K562 (cell line): ENCODE measurements around the gene ERH. TPM values are rescaled to one million over a fixed set of nuclear protein-coding genes. Genes with fewer than 3 reads are reported as not detected.

Experiments
- ATAC-seq: fragments of 200-7000 bp; cut with Tn5 transposase; 3 replicates; pipeline ENCODE4 v1.9.1; 2020; ENCODE audit warnings: moderate library complexity
- BruUV-seq: library from RNA; stranded (reverse); fragments of 400-500 nt; replicated peaks from 2 replicates; lab custom pipeline; 2021; lab: Mats Ljungman, UMichigan
- CTCF ChIA-PET: fragments of 300-600 bp; formaldehyde crosslinking; extraction: SDS; loops from one replicate; lab custom pipeline; 2021; ENCODE audit warnings: low intra/inter-chr PET ratio; lab: Yijun Ruan, JAX
- POLR2A ChIA-PET: fragments of 300-600, 350-650 bp; sonication (Branson Sonifier 250); formaldehyde crosslinking; extraction: SDS; loops from one replicate; lab custom pipeline; 2021; ENCODE audit warnings: antibody characterized with exemption, inconsistent platforms; lab: Yijun Ruan, JAX
- DNase-seq, 4 experiments: peaks; one replicate each; pipeline versions ENCODE4 v3.0.0 to v3.0.0-alpha.2; 2011 to 2018; ENCODE audit warnings: low spot score in 3 of 4, mixed read lengths in 3 of 4; ENCODE audit errors: extremely low read depth in 1 of 4
- FAIRE-seq: peaks from 2 replicates; lab custom pipeline; 2011; peaks lifted over from hg19 to GRCh38; lab: Jason Lieb, UNC
- H2AFZ ChIP-seq: 2 replicates; pipeline ENCODE4 v1.6.0; 2011; ENCODE audit warnings: low read depth, low read length, control low read depth, inconsistent platforms
- H3K27ac ChIP-seq: fragments of 200-600 bp; 3 replicates; pipeline ENCODE4 v1.8.0; 2011; ENCODE audit warnings: low read depth, mild to moderate bottlenecking, control low read depth, inconsistent platforms, low read length, moderate library complexity, mixed read lengths; ENCODE audit errors: extremely low read depth
- H3K27me3 ChIP-seq, 2 experiments: fragments of 300-600 bp in 1 of 2; 2 replicates in 1 of 2; 3 replicates in 1 of 2; pipeline versions ENCODE4 v1.6.0 to v1.8.0; 2011; ENCODE audit warnings: inconsistent platforms in 2 of 2, low read length in 2 of 2, mild to moderate bottlenecking in 1 of 2, mixed read lengths in 1 of 2, moderate library complexity in 1 of 2; ENCODE audit not compliant: control insufficient read depth in 2 of 2, insufficient read depth in 2 of 2
- H3K36me3 ChIP-seq: fragments of 300-600 bp; 3 replicates; pipeline ENCODE4 v1.8.0; 2011; ENCODE audit warnings: mild to moderate bottlenecking, low read length, inconsistent platforms; ENCODE audit not compliant: control insufficient read depth, insufficient read depth
- H3K4me1 ChIP-seq, 2 experiments: fragments of 200-600 bp in 1 of 2; replicated peaks in 1 of 2; 2 replicates in 1 of 2; 3 replicates in 1 of 2; pipeline versions ENCODE4 v1.5.1 to v1.8.0; 2011; ENCODE audit warnings: inconsistent platforms in 2 of 2, low read length in 2 of 2, mild to moderate bottlenecking in 1 of 2, mixed read lengths in 1 of 2, moderate library complexity in 1 of 2; ENCODE audit not compliant: control insufficient read depth in 2 of 2, insufficient read depth in 2 of 2
- H3K4me2 ChIP-seq: 2 replicates; pipeline ENCODE4 v1.6.1; 2011; ENCODE audit warnings: low read length, control low read depth, inconsistent platforms, mixed read lengths; ENCODE audit not compliant: insufficient read depth
- H3K4me3 ChIP-seq: fragments of 200-600 bp; sonication (generic), shearing (Covaris generic); 2 replicates; pipeline ENCODE4 v1.5.1; 2016; ENCODE audit warnings: control low read depth, inconsistent platforms
- H3K79me2 ChIP-seq: fragments of 200-600 bp; 3 replicates; pipeline ENCODE4 v1.8.0; 2011; ENCODE audit warnings: low read length, inconsistent platforms; ENCODE audit not compliant: control insufficient read depth, insufficient read depth
- H3K9ac ChIP-seq, 2 experiments: 2 replicates each; pipeline versions ENCODE4 v1.6.0 to v1.6.1; 2011; ENCODE audit warnings: low read depth in 2 of 2, low read length in 2 of 2, control low read depth in 1 of 2, inconsistent platforms in 1 of 2, mild to moderate bottlenecking in 1 of 2, mixed read lengths in 1 of 2; ENCODE audit not compliant: insufficient read depth in 1 of 2
- H3K9me1 ChIP-seq: one replicate; pipeline ENCODE4 v1.6.0; 2011; ENCODE audit warnings: inconsistent platforms, mild to moderate bottlenecking, low read length, moderate library complexity; ENCODE audit not compliant: control insufficient read depth, insufficient read depth
- H3K9me3 ChIP-seq: replicated peaks from 2 replicates; pipeline ENCODE4 v1.5.1; 2011; ENCODE audit warnings: low read depth, low read length, inconsistent platforms; ENCODE audit not compliant: control insufficient read depth, insufficient read depth
- H4K20me1 ChIP-seq: replicated peaks from 2 replicates; pipeline ENCODE4 v1.6.1; 2011; ENCODE audit warnings: low read length, inconsistent platforms, mixed read lengths; ENCODE audit not compliant: control insufficient read depth, insufficient read depth
- C11orf30 ChIP-seq: fragments of 450-650 bp; IDR thresholded peaks from 2 replicates; pipeline ENCODE4 v1.6.1; 2016; ENCODE audit warnings: low read depth, mild to moderate bottlenecking
- JUNB ChIP-seq: fragments of 450-650 bp; formaldehyde crosslinking; conservative IDR thresholded peaks from 2 replicates; pipeline ENCODE4 v1.4.0; 2020; ENCODE audit warnings: mild to moderate bottlenecking
- NCOA6 ChIP-seq: fragments of 450-650 bp; IDR thresholded peaks from 2 replicates; pipeline ENCODE4 v1.6.1; 2017; ENCODE audit warnings: mild to moderate bottlenecking
- RBM25 ChIP-seq: fragments of 200-400 bp; formaldehyde crosslinking; IDR thresholded peaks from 2 replicates; pipeline ENCODE4 v1.6.1; 2018; ENCODE audit warnings: low read length, low read depth, moderate library complexity; ENCODE audit not compliant: severe bottlenecking
- ZFP36 ChIP-seq: fragments of 150-350 bp; IDR thresholded peaks from 2 replicates; pipeline ENCODE4 v1.6.1; 2018; ENCODE audit warnings: low read length, low read depth; ENCODE audit not compliant: partially characterized antibody
- ZNF316 ChIP-seq: fragments of 450-650 bp; IDR thresholded peaks from 2 replicates; pipeline ENCODE4 v1.6.1; 2016
- in situ Hi-C: fragments of 300-500 bp; cut with MboI; formaldehyde crosslinking; loops from 4 replicates; pipeline ENCODE4 v1.15.0; 2018; ENCODE audit warnings: inconsistent platforms, mixed read lengths
- intact Hi-C: fragments of 100-400 bp; cut with micrococcal nuclease; formaldehyde crosslinking; loops from 2 replicates; pipeline ENCODE4 v1.14.2; 2022
- polyA plus RNA-seq, 8 experiments: library from polyadenylated mRNA; depleted of rRNA in 4 of 8; stranded (reverse) in 5 of 8; unstranded in 3 of 8; fragments of >200 nt; fragmentation: Nextera tagmentation in 2 of 8; fragmentation: Illumina TruSeq in 1 of 8; extraction: Ambion mirVana in 2 of 8; extraction: Trizol in 1 of 8; gene quantifications; 2 replicates each; pipeline versions ENCODE4 v1.2.1 to v1.2.3, GENCODE V29; 2011 to 2014; ENCODE audit warnings: inconsistent platforms in 1 of 8, missing spikeins in 1 of 8
- total RNA-seq, 7 experiments: library from RNA; depleted of rRNA in 6 of 7; stranded (reverse); fragments of >200 nt in 6 of 7; fragmentation: Illumina TruSeq in 2 of 7; extraction: Trizol in 2 of 7; gene quantifications; 2 replicates each; pipeline versions ENCODE4 v1.2.1 to v1.2.3, GENCODE V29; 2011 to 2021; ENCODE audit warnings: low replicate concordance in 1 of 7
- TF ChIP-seq, protein P1 (sequence below): fragments of 450-650 bp; formaldehyde crosslinking; IDR thresholded peaks from 2 replicates; pipeline ENCODE4 v1.4.0; 2020; ENCODE audit warnings: mild to moderate bottlenecking, mixed read lengths

ERH gene
- total and polyA plus RNA-seq, 9 of the 15 experiments (the other 6 are each of a cell fraction or from before 2014, with no cell fraction given), result 78.2 to 474 (median 250) TPM

DNA sequence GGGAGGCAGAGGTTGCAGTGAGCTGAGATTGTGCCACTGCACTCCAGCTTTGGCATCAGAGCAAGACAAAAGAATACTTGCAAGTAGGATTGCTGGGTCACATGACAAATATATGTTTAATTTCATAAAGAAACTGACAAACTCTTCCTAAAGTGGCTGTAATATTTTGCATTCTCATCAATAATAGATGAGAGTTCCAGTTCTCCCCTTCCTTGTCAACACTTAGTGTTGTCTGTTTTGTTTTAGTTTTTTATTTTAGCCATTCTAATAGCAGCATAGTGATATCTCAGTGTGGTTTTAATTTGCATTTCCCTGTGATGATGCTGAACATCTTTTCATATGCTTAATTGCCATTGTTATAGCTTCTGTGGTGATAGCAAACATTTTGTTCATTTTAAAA, 31.5 kb upstream of the ERH start:
- in situ Hi-C loops, result no loop called here
- POLR2A ChIA-PET, result no interaction called here

More for the DNA sequence above, 31.5 kb upstream of the ERH start:
- no peak overlapping the region for H3K9ac ChIP-seq
- peaks cover 21% of the 10 kb centered on the region; the same call in 2 of the 3 replicates for H3K36me3 ChIP-seq
- CTCF ChIA-PET, result no interaction called here
- no peaks in the 10 kb centered on the region for H3K4me1 ChIP-seq
- intact Hi-C loops, result no loop called here
- no peaks in the 10 kb centered on the region for H3K9me1 ChIP-seq
- TF ChIP-seq JUNB (CRISPR knock-in tag) (no peak), C11orf30 (peak; percentile 18; the same call in 1 of the 2 replicates), ZFP36 (peak; percentile 40), NCOA6 (no peak), RBM25 (peak; percentile 63), ZNF316 (peak; percentile 34)
- TF ChIP-seq, protein P1, sequence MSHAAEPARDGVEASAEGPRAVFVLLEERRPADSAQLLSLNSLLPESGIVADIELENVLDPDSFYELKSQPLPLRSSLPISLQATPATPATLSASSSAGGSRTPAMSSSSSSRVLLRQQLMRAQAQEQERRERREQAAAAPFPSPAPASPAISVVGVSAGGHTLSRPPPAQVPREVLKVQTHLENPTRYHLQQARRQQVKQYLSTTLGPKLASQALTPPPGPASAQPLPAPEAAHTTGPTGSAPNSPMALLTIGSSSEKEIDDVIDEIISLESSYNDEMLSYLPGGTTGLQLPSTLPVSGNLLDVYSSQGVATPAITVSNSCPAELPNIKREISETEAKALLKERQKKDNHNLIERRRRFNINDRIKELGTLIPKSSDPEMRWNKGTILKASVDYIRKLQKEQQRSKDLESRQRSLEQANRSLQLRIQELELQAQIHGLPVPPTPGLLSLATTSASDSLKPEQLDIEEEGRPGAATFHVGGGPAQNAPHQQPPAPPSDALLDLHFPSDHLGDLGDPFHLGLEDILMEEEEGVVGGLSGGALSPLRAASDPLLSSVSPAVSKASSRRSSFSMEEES (CRISPR knock-in tag), result peak; percentile 2; the same call in 1 of the 2 replicates
- no peaks in the 10 kb centered on the region for H4K20me1 ChIP-seq
- no peaks in the 10 kb centered on the region for H3K9me3 ChIP-seq
- no peak overlapping the region for H3K4me2 ChIP-seq
- H3K79me2 ChIP-seq, result no peaks in the 10 kb centered on the region; the same call in 2 of the 3 replicates
- no peak for ATAC-seq
- BruUV-seq, result no TSS peak
- no peak overlapping the region for H3K27ac ChIP-seq
- no peaks in the 10 kb centered on the region for H3K27me3 ChIP-seq
- no peak for FAIRE-seq
- no peak for DNase-seq
- H3K4me3 ChIP-seq, result no peak overlapping the region
- H2AFZ ChIP-seq, result no peak overlapping the region
